Measurements from ENCODE around the gene PIK3C2A.

DNA sequence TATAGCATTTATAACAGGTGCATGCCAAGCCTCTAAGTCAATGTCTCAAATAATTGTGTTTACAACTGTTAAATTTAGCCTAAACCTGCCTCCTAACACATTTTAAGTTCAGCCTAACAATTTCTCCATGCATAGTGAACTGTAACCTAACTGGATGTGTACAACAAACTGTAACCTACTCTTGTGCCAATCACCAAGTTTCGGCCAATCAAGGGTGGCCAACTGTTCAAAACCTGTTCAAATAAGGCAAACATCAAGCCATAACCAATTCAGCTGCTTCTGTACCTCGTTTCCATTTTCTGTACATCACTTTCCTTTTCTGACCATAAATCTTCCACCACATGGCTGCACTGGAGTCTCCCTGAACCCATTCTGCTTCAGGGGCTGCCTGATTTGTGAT lies 45.4 kb downstream of the PIK3C2A start:
- TF ChIP-seq, protein P1, sequence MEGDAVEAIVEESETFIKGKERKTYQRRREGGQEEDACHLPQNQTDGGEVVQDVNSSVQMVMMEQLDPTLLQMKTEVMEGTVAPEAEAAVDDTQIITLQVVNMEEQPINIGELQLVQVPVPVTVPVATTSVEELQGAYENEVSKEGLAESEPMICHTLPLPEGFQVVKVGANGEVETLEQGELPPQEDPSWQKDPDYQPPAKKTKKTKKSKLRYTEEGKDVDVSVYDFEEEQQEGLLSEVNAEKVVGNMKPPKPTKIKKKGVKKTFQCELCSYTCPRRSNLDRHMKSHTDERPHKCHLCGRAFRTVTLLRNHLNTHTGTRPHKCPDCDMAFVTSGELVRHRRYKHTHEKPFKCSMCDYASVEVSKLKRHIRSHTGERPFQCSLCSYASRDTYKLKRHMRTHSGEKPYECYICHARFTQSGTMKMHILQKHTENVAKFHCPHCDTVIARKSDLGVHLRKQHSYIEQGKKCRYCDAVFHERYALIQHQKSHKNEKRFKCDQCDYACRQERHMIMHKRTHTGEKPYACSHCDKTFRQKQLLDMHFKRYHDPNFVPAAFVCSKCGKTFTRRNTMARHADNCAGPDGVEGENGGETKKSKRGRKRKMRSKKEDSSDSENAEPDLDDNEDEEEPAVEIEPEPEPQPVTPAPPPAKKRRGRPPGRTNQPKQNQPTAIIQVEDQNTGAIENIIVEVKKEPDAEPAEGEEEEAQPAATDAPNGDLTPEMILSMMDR (IDR thresholded peaks at IDR 0.05 in 4 of 5, conservative IDR thresholded peaks at IDR 0.05 in 1 of 5), result no peak
- TF ChIP-seq POLR2A (IDR thresholded peaks at IDR 0.05), result no peak

Data from gastrocnemius medialis (tissue), 4 donors.